ENCODE results near the gene RNF166.

DNA sequence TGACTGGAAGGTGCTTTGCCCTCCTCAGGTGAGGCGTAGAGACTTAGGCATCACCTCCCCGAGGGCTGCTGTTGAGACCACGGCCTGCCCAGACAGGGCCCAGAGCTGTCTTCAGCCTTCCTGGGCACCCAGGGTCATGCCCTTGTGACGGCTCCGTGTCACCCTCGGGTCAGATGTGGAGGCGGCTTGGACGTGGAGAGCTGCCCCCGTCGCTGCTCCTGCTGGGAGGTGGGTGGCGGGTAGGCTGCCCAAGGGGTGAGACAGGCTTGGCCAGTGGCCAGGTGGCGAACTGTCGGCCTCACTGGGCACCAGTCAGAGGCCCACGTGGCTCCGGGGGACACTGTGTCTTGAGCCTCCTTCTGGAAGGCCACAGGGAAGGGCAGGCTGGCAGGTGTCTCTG, 11.0 kb downstream of the RNF166 start:
- TF ChIP-seq, protein P1, sequence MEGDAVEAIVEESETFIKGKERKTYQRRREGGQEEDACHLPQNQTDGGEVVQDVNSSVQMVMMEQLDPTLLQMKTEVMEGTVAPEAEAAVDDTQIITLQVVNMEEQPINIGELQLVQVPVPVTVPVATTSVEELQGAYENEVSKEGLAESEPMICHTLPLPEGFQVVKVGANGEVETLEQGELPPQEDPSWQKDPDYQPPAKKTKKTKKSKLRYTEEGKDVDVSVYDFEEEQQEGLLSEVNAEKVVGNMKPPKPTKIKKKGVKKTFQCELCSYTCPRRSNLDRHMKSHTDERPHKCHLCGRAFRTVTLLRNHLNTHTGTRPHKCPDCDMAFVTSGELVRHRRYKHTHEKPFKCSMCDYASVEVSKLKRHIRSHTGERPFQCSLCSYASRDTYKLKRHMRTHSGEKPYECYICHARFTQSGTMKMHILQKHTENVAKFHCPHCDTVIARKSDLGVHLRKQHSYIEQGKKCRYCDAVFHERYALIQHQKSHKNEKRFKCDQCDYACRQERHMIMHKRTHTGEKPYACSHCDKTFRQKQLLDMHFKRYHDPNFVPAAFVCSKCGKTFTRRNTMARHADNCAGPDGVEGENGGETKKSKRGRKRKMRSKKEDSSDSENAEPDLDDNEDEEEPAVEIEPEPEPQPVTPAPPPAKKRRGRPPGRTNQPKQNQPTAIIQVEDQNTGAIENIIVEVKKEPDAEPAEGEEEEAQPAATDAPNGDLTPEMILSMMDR (IDR thresholded peaks at IDR 0.05) = no peak
- TF ChIP-seq, protein P2, sequence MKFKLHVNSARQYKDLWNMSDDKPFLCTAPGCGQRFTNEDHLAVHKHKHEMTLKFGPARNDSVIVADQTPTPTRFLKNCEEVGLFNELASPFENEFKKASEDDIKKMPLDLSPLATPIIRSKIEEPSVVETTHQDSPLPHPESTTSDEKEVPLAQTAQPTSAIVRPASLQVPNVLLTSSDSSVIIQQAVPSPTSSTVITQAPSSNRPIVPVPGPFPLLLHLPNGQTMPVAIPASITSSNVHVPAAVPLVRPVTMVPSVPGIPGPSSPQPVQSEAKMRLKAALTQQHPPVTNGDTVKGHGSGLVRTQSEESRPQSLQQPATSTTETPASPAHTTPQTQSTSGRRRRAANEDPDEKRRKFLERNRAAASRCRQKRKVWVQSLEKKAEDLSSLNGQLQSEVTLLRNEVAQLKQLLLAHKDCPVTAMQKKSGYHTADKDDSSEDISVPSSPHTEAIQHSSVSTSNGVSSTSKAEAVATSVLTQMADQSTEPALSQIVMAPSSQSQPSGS (CRISPR knock-in tag; IDR thresholded peaks at IDR 0.05; ENCODE audit: borderline replicate concordance, low read depth) = no peak
- TF ChIP-seq JUN (CRISPR knock-in tag; IDR thresholded peaks at IDR 0.05) = no peak
- TF ChIP-seq, protein P3, sequence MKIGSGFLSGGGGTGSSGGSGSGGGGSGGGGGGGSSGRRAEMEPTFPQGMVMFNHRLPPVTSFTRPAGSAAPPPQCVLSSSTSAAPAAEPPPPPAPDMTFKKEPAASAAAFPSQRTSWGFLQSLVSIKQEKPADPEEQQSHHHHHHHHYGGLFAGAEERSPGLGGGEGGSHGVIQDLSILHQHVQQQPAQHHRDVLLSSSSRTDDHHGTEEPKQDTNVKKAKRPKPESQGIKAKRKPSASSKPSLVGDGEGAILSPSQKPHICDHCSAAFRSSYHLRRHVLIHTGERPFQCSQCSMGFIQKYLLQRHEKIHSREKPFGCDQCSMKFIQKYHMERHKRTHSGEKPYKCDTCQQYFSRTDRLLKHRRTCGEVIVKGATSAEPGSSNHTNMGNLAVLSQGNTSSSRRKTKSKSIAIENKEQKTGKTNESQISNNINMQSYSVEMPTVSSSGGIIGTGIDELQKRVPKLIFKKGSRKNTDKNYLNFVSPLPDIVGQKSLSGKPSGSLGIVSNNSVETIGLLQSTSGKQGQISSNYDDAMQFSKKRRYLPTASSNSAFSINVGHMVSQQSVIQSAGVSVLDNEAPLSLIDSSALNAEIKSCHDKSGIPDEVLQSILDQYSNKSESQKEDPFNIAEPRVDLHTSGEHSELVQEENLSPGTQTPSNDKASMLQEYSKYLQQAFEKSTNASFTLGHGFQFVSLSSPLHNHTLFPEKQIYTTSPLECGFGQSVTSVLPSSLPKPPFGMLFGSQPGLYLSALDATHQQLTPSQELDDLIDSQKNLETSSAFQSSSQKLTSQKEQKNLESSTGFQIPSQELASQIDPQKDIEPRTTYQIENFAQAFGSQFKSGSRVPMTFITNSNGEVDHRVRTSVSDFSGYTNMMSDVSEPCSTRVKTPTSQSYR (CRISPR knock-in tag; IDR thresholded peaks at IDR 0.05) = no peak
- TF ChIP-seq SMAD4 (CRISPR knock-in tag; IDR thresholded peaks at IDR 0.05) = no peak
- TF ChIP-seq SP1 (CRISPR knock-in tag; conservative IDR thresholded peaks at IDR 0.05) = no peak
- no peak for TF ChIP-seq NFYB (CRISPR knock-in tag; conservative IDR thresholded peaks at IDR 0.05; ENCODE audit: low read depth)
- TF ChIP-seq, protein P4, sequence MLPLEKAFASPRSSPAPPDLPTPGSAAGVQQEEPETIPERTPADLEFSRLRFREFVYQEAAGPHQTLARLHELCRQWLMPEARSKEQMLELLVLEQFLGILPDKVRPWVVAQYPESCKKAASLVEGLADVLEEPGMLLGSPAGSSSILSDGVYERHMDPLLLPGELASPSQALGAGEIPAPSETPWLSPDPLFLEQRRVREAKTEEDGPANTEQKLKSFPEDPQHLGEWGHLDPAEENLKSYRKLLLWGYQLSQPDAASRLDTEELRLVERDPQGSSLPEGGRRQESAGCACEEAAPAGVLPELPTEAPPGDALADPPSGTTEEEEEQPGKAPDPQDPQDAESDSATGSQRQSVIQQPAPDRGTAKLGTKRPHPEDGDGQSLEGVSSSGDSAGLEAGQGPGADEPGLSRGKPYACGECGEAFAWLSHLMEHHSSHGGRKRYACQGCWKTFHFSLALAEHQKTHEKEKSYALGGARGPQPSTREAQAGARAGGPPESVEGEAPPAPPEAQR (CRISPR knock-in tag; IDR thresholded peaks at IDR 0.05) = no peak
- no peak for TF ChIP-seq SOX15 (CRISPR knock-in tag; IDR thresholded peaks at IDR 0.05)
- TF ChIP-seq, protein P5, sequence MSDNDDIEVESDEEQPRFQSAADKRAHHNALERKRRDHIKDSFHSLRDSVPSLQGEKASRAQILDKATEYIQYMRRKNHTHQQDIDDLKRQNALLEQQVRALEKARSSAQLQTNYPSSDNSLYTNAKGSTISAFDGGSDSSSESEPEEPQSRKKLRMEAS (CRISPR knock-in tag; IDR thresholded peaks at IDR 0.05) = no peak
- TF ChIP-seq, protein P6, sequence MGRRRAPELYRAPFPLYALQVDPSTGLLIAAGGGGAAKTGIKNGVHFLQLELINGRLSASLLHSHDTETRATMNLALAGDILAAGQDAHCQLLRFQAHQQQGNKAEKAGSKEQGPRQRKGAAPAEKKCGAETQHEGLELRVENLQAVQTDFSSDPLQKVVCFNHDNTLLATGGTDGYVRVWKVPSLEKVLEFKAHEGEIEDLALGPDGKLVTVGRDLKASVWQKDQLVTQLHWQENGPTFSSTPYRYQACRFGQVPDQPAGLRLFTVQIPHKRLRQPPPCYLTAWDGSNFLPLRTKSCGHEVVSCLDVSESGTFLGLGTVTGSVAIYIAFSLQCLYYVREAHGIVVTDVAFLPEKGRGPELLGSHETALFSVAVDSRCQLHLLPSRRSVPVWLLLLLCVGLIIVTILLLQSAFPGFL (CRISPR knock-in tag; IDR thresholded peaks at IDR 0.05; ENCODE audit: borderline replicate concordance) = no peak

Measured in WTC11 (cell line).